ENCODE measurements around the gene NCCRP1. TPM values are rescaled to one million over a fixed set of nuclear protein-coding genes. Genes with fewer than 3 reads are reported as not detected.

The NCCRP1 gene
- total and polyA plus RNA-seq, 4 donors: 0.05 to 0.97 (median 0.17) TPM

- no peaks in the 10 kb centered on the region for H3K9me3 ChIP-seq (ENCODE audit: control insufficient read depth in 4 of 4, insufficient read depth in 3 of 4, low read length in 3 of 4)
- DNase-seq (no peak), ATAC-seq (ENCODE audit: insufficient read depth, low FRiP score) (no peak)
- no peak overlapping the region for H3K4me3 ChIP-seq
- H3K9ac ChIP-seq (ENCODE audit: insufficient read depth in 1 of 2, low read length in 2 of 2): no peak overlapping the region
- H3K36me3 ChIP-seq (ENCODE audit: control insufficient read depth in 4 of 4, insufficient read depth in 4 of 4, low read length in 4 of 4): no peaks in the 10 kb centered on the region
- peaks cover 0 to 5% (median 0%) of the 10 kb centered on the region in 5 donors for H3K4me1 ChIP-seq (ENCODE audit: control insufficient read depth in 5 of 5, insufficient read depth in 5 of 5, low read length in 5 of 5)
- H3K27me3 ChIP-seq (ENCODE audit: control insufficient read depth in 3 of 3, insufficient read depth in 3 of 3, low read length in 2 of 3): peaks cover 0 to 40% (median 20%) of the 10 kb centered on the region in 3 donors
- TF ChIP-seq, protein P1, sequence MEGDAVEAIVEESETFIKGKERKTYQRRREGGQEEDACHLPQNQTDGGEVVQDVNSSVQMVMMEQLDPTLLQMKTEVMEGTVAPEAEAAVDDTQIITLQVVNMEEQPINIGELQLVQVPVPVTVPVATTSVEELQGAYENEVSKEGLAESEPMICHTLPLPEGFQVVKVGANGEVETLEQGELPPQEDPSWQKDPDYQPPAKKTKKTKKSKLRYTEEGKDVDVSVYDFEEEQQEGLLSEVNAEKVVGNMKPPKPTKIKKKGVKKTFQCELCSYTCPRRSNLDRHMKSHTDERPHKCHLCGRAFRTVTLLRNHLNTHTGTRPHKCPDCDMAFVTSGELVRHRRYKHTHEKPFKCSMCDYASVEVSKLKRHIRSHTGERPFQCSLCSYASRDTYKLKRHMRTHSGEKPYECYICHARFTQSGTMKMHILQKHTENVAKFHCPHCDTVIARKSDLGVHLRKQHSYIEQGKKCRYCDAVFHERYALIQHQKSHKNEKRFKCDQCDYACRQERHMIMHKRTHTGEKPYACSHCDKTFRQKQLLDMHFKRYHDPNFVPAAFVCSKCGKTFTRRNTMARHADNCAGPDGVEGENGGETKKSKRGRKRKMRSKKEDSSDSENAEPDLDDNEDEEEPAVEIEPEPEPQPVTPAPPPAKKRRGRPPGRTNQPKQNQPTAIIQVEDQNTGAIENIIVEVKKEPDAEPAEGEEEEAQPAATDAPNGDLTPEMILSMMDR (IDR thresholded peaks at IDR 0.05; ENCODE audit: control extremely low read depth, extremely low read depth): no peak
- 85 to 89% methylated on average over 27 to 32 of the region's 32 CpGs for WGBS, 2 donors
- H3K27ac ChIP-seq (ENCODE audit: low read depth in 1 of 2, low read length in 1 of 2): no peak overlapping the region
These were observed 3.5 kb downstream of the NCCRP1 start for GRCh38 chr19:39200066-39200802.

DNA sequence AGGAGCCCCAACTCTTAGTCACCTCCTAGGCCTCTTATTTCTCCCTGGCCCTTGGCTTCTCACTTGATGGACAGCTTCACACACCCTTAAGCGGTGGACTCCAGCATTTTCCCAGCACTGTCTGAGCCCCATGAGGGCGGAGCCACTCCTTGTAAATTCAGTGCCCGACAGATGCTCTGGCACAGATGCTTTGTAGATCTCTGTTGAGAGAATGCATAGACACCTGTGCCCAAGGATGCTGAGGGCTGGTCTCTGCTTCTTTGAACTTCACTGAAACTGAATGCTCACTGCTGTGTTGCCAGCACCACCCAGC is 4.0 kb downstream of the NCCRP1 start:
- WGBS, 2 donors: 78 to 90% methylated on average over 3 of the region's 3 CpGs
- no peak overlapping the region for H3K27ac ChIP-seq (ENCODE audit: low read depth in 1 of 2, low read length in 1 of 2)
- DNase-seq (no peak), ATAC-seq (ENCODE audit: insufficient read depth, low FRiP score) (no peak)
- no peaks in the 10 kb centered on the region for H3K36me3 ChIP-seq (ENCODE audit: control insufficient read depth in 4 of 4, insufficient read depth in 4 of 4, low read length in 4 of 4)
- H3K9me3 ChIP-seq (ENCODE audit: control insufficient read depth in 4 of 4, insufficient read depth in 3 of 4, low read length in 3 of 4): no peaks in the 10 kb centered on the region
- no peak overlapping the region for H3K9ac ChIP-seq (ENCODE audit: insufficient read depth in 1 of 2, low read length in 2 of 2)
- H3K27me3 ChIP-seq (ENCODE audit: control insufficient read depth in 3 of 3, insufficient read depth in 3 of 3, low read length in 2 of 3): peaks cover 0 to 40% (median 20%) of the 10 kb centered on the region in 3 donors
- H3K4me3 ChIP-seq: no peak overlapping the region
- H3K4me1 ChIP-seq (ENCODE audit: control insufficient read depth in 5 of 5, insufficient read depth in 5 of 5, low read length in 5 of 5): peaks cover 0 to 5% (median 0%) of the 10 kb centered on the region in 5 donors
- TF ChIP-seq, protein P1 (IDR thresholded peaks at IDR 0.05; ENCODE audit: control extremely low read depth, extremely low read depth): no peak

DNA sequence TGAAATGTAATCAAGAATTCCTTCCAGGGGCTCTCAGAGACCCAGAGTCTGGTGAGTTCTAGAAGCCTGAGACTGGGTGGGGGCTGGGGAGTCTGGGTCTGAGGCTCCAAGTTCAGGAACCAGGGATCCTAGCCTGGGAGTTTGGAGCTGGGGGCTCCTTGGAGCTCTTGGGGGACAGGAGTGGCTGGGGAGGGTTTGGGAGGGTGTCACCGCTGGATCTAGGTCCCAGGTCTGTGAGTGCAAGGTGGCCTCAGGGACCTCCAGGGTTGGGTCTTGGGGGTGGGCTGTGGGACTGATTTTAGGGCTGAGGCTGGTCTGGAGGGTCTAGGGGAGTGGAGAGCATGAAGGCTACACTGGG is 6.2 kb downstream of the NCCRP1 start:
- DNase-seq: no peak
- Histone ChIP-seq H3K36me3 (ENCODE audit: control insufficient read depth in 4 of 4, insufficient read depth in 4 of 4, low read length in 4 of 4) (no peaks in the 10 kb centered on the region), H3K9ac (ENCODE audit: insufficient read depth in 1 of 2, low read length in 2 of 2) (no peak overlapping the region), H3K9me3 (ENCODE audit: control insufficient read depth in 4 of 4, insufficient read depth in 3 of 4, low read length in 3 of 4) (no peaks in the 10 kb centered on the region), H3K27me3 (ENCODE audit: control insufficient read depth in 3 of 3, insufficient read depth in 3 of 3, low read length in 2 of 3) (peaks cover 0 to 27% (median 11%) of the 10 kb centered on the region in 3 donors), H3K27ac (ENCODE audit: low read depth in 1 of 2, low read length in 1 of 2) (no peak overlapping the region), H3K4me3 (no peak overlapping the region), H3K4me1 (ENCODE audit: control insufficient read depth in 5 of 5, insufficient read depth in 5 of 5, low read length in 5 of 5) (peaks cover 0 to 5% (median 0%) of the 10 kb centered on the region in 5 donors)
- no peak for ATAC-seq (ENCODE audit: insufficient read depth, low FRiP score)
- 97 to 100% methylated on average over 1 of the region's 1 CpG for WGBS, 2 donors
- TF ChIP-seq, protein P1 (IDR thresholded peaks at IDR 0.05; ENCODE audit: control extremely low read depth, extremely low read depth): no peak
